ENCODE measurements around the gene GPR119. TPM values are rescaled to one million over a fixed set of nuclear protein-coding genes. Genes with fewer than 3 reads are reported as not detected.

Gene GPR119
- total RNA-seq, 2 experiments from 2014 or later: not detected

DNA sequence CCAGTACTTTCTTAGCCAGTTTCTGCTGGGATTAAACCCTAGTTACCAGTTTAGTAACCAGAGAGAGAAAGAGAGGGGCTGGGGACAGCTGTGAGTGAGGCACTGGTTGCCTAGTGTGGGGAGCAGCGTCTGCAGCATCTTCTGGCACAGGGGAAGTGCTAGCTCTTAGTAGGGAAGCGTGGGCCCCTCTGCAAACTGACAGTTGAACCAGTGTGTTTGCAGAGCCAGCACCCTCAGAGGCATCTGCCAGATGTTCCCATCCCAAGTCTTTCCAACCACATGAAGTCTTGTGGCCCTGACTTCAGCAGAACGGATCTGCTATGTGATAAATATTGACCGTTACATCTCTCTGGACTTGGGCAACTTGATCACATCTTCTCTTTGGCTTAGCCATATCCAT is 31.3 kb upstream of the GPR119 start:
- Mint-ChIP-seq H3K4me1 (ENCODE audit: low read depth) (peaks cover 4% of the 10 kb centered on the region), H3K4me3 (no peak overlapping the region), H3K27me3 (no peaks in the 10 kb centered on the region), H3K9me3 (no peaks in the 10 kb centered on the region), H3K27ac (no peak overlapping the region), H3K36me3 (ENCODE audit: low read depth) (peaks cover 7% of the 10 kb centered on the region)
- intact Hi-C loops (cut with micrococcal nuclease): no loop called here
- CTCF ChIA-PET: no interaction called here
- DNase-seq (no peak), ATAC-seq (no peak)
- TF ChIP-seq, protein P1, sequence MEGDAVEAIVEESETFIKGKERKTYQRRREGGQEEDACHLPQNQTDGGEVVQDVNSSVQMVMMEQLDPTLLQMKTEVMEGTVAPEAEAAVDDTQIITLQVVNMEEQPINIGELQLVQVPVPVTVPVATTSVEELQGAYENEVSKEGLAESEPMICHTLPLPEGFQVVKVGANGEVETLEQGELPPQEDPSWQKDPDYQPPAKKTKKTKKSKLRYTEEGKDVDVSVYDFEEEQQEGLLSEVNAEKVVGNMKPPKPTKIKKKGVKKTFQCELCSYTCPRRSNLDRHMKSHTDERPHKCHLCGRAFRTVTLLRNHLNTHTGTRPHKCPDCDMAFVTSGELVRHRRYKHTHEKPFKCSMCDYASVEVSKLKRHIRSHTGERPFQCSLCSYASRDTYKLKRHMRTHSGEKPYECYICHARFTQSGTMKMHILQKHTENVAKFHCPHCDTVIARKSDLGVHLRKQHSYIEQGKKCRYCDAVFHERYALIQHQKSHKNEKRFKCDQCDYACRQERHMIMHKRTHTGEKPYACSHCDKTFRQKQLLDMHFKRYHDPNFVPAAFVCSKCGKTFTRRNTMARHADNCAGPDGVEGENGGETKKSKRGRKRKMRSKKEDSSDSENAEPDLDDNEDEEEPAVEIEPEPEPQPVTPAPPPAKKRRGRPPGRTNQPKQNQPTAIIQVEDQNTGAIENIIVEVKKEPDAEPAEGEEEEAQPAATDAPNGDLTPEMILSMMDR (IDR thresholded peaks at IDR 0.05): no peak
- POLR2A ChIA-PET: no interaction called here

DNA sequence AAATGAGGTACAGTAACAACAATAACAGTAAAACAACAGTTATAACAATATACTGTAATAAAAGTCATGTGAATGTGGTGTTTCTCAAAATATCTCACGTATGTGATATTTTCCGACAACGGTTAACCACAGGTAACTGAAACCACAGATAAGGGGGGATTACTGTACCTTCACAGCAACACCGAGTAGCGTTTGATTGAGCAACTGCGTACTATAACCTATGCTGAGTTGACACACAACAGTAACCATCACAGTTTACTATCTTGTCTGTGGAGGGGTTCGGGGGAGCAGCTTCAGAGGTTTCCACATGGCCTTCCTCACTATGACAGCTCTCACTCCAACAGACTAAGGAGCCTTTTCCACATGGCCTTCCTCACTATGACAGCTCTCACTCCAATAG is 29.7 kb upstream of the GPR119 start:
- Mint-ChIP-seq H3K4me3 (no peak overlapping the region), H3K27ac (no peak overlapping the region), H3K36me3 (ENCODE audit: low read depth) (peaks cover 9% of the 10 kb centered on the region), H3K4me1 (ENCODE audit: low read depth) (peaks cover 4% of the 10 kb centered on the region), H3K9me3 (no peaks in the 10 kb centered on the region), H3K27me3 (no peaks in the 10 kb centered on the region)
- intact Hi-C loops (cut with micrococcal nuclease): no loop called here
- peak; percentile 24 for ATAC-seq
- no peak for DNase-seq
- CTCF ChIA-PET: no interaction called here
- POLR2A ChIA-PET: interaction anchor here (1.1 kb wide), 1 partner anchor 12 kb away, joined by 3 read pairs; no protein-coding TSS in a partner anchor
- TF ChIP-seq, protein P1 (IDR thresholded peaks at IDR 0.05): no peak

DNA sequence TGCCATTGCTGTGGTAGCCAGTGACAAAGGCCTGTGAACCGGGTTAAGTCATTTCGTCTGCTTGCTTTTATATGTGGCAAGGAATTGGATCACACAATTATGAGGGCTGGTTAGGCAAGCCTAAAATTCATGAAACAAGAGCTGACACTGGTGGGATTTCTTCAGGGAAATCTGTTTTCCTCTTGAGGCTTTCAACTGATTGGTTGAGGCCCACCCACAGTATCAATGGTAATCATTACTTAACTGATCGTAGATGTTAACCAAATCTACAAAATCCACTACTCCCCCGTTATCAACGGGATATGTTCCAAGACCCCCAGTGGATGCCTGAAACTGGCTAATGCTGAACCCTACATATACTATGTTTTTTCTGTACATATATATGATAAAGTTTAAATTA is 29.3 kb upstream of the GPR119 start:
- Mint-ChIP-seq H3K4me3 (no peak overlapping the region), H3K27ac (no peak overlapping the region), H3K9me3 (no peaks in the 10 kb centered on the region), H3K27me3 (no peaks in the 10 kb centered on the region), H3K36me3 (ENCODE audit: low read depth) (peaks cover 9% of the 10 kb centered on the region), H3K4me1 (ENCODE audit: low read depth) (peaks cover 4% of the 10 kb centered on the region)
- POLR2A ChIA-PET: interaction anchor here (1.1 kb wide), 1 partner anchor 12 kb away, joined by 3 read pairs; no protein-coding TSS in a partner anchor
- ATAC-seq (no peak), DNase-seq (no peak)
- CTCF ChIA-PET: no interaction called here
- intact Hi-C loops (cut with micrococcal nuclease): no loop called here
- TF ChIP-seq, protein P1 (IDR thresholded peaks at IDR 0.05): no peak

DNA sequence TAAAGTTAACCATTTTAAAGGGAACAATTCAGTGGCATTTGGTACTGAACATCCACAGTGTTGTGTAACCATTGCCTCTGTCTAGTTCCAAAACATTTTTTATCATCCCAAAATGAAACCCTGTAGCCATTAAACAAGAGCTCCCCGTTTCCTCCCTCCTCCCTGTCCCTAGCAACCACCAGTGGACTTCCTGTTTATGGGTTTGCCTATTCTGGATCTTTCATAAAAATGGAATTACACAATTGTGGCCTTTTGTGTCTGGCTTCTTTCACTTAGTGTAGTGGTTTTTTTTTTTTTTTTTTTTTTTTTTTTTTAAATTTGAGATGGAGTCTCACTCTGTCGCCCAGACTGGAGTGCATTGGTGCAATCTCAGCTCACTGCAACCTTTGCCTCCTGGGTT is 27.9 kb upstream of the GPR119 start:
- ATAC-seq (no peak), DNase-seq (no peak)
- no peaks in the 10 kb centered on the region for H3K9me3 Mint-ChIP-seq
- H3K27me3 Mint-ChIP-seq: no peaks in the 10 kb centered on the region
- peaks cover 14% of the 10 kb centered on the region for H3K36me3 Mint-ChIP-seq (ENCODE audit: low read depth)
- H3K4me3 Mint-ChIP-seq: no peak overlapping the region
- intact Hi-C loops (cut with micrococcal nuclease): no loop called here
- ChIA-PET POLR2A (interaction anchor here (0.7 kb wide), 1 partner anchor 12 kb away, joined by 3 read pairs; the partner anchor contains the start of gene RBMX2), CTCF (no interaction called here)
- H3K4me1 Mint-ChIP-seq (ENCODE audit: low read depth): peaks cover 4% of the 10 kb centered on the region
- no peak overlapping the region for H3K27ac Mint-ChIP-seq
- TF ChIP-seq, protein P1 (IDR thresholded peaks at IDR 0.05): no peak

DNA sequence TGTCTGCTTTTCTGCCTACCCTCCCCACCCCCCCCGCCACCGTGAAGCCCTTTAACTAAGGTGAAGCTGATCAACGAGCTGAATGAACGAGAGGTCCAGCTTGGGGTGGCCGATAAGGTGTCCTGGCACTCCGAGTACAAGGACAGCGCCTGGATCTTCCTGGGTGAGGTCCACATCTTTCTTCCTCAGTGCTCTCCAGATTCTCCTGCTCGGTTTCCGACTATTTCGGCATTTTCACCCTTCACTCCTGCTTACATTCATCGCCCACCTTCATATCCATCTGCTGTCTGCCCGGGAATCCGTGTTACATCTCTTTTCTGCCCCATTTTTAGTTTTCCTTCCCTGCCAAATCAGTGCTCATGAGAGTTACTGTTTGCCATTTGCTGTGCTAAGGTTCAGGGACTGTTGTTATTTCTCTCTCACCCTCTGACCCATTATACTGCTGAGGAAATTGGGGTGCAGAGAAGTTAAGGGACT is 16.8 kb upstream of the GPR119 start:
- Mint-ChIP-seq H3K27me3 (peaks cover 3% of the 10 kb centered on the region), H3K4me3 (peak overlapping the region; percentile 87), H3K4me1 (ENCODE audit: low read depth) (peaks cover 22% of the 10 kb centered on the region), H3K36me3 (ENCODE audit: low read depth) (peaks cover 15% of the 10 kb centered on the region), H3K27ac (peak overlapping the region; percentile 82), H3K9me3 (no peaks in the 10 kb centered on the region)
- POLR2A ChIA-PET: interaction anchor here (1.0 kb wide), 1 partner anchor 13 kb away, joined by 3 read pairs; no protein-coding TSS in a partner anchor
- intact Hi-C loops (cut with micrococcal nuclease): no loop called here
- DNase-seq (no peak), ATAC-seq (no peak)
- TF ChIP-seq, protein P1 (IDR thresholded peaks at IDR 0.05): no peak
- CTCF ChIA-PET: interaction anchor here (1.4 kb wide), 1 partner anchor 514 kb away, joined by 3 read pairs; no protein-coding TSS in a partner anchor

All from activated CD8-positive, alpha-beta T cell treated with anti-CD3 and anti-CD28 coated beads for 36 hours (primary cell).